ENCODE measurements around the gene SLC6A9.

- no peak for TF ChIP-seq POLR2A (IDR thresholded peaks at IDR 0.05; ENCODE audit: extremely low read depth, insufficient read length)
- TF ChIP-seq CTCF (IDR thresholded peaks at IDR 0.05; ENCODE audit: low read depth, low read length), result no peak
- TF ChIP-seq MYC (IDR thresholded peaks at IDR 0.05; ENCODE audit: low read depth, low read length), result no peak
- no peak for TF ChIP-seq MAX (IDR thresholded peaks at IDR 0.05; ENCODE audit: low read depth, low read length)
Observed at GRCh38 chr1:44074415-44074814, 43.2 kb upstream of the SLC6A9 start.

Measured in NB4 (cell line).